Midbrain (tissue), 1 donor: ENCODE results near the gene FUT7.
"Not testable (repeated sequence)": the region's sequence is repeated elsewhere in the genome, so short reads cannot be mapped to it uniquely, and the experiment has no call there.

Source experiments
- DNase-seq: peaks from one replicate; lab custom pipeline; 2025; lab: John Stamatoyannopoulos, UW

FUT7 gene

GRCh38 chr9:137017791-137018497, 13.9 kb downstream of the FUT7 start:
- DNase-seq, result no peak

- DNase-seq, result no peak
Observed at GRCh38 chr9:137017071-137017470, 14.8 kb downstream of the FUT7 start.

DNA sequence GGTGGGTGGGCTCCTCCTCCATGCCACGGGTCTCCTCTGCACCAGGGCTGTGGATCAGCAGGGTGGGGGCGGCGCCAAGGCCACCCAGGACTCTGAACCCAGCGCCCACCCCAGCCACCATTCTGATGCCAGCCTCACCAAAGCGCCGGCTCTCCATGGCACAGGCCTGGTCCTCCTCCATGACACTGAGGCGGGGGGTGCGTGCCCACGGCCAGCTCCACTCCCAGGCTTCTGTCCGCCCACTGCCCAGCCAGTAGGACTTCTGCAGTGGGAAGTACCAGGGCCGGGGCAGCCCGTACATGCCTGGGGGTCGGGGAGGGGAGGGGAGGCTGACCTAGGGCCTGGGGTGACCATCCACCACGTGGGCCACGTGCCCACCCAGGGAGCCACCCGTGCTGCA, 15.5 kb downstream of the FUT7 start:
- no peak for DNase-seq

DNA sequence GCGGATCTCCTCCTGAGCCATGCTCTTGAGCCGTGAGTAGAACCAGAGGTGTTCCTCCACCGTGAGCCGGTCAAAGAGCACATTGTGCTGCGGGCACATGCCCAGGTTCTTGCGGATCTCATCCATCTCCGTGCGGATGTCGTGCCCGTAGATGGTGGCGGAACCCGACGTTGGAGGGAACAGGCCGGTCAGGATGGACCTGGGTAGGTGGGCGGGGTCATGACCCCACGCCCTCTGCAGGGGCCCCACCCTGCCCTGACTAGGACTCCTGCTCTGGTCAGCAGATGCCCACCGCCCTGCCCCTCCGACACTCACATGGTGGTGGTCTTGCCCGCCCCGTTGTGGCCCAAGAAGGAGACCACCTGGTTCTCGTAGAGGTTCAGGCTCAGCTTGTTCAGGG, 15.9 kb downstream of the FUT7 start:
- DNase-seq, result no peak

- DNase-seq, result no peak
Observed at GRCh38 chr9:137015540-137015930, 16.4 kb downstream of the FUT7 start.

- no peak for DNase-seq
Observed at GRCh38 chr9:137014776-137015539, 16.9 kb downstream of the FUT7 start.

- DNase-seq, result no peak
Observed at GRCh38 chr9:137014166-137014565, 17.7 kb downstream of the FUT7 start.

- DNase-seq, result no peak
Observed at GRCh38 chr9:137013571-137013940, 18.3 kb downstream of the FUT7 start.

- no peak for DNase-seq
Observed at GRCh38 chr9:137012694-137013570, 19.0 kb downstream of the FUT7 start.

DNA sequence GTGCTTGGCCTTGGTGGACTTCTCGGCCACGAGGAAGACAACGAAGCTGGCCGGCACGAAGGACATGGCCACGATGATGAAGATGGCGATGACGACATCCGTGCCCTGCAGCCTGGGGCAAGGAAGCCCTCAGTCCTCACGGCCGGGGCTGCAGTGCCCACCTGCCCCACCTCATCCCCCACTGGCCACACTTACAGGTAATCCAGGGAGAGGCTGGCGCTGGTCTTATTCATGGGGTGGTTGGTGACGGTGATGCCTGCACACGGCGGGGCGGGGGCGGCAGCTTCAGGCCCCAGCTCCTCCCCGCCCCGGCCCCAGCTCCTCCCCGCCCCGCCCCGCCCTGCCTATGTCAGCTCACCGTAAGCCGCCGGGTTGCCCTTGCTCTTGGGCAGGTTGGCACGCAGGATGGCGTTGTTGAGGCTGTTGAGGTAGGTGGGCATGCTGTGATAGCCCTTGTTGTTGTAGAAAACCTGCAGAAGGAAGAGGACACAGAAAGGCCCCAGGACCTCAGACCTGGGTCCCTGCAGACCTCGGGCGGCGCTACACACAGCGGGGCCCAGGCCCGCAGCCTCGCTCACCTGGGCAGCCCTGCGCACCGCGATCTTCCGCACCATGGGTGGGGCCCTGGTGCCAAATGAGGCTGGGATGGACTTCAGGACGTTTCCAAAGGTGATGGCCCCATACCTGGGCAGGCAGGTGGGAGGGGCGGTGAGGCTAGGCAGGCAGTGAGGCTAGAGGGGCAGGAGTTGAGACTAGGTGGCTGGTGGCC, 19.8 kb downstream of the FUT7 start:
- DNase-seq, result no peak

GRCh38 chr9:137011156-137011555, 20.7 kb downstream of the FUT7 start:
- DNase-seq, result no peak

- no peak for DNase-seq
Observed at GRCh38 chr9:137009938-137010732, 21.8 kb downstream of the FUT7 start.

DNA sequence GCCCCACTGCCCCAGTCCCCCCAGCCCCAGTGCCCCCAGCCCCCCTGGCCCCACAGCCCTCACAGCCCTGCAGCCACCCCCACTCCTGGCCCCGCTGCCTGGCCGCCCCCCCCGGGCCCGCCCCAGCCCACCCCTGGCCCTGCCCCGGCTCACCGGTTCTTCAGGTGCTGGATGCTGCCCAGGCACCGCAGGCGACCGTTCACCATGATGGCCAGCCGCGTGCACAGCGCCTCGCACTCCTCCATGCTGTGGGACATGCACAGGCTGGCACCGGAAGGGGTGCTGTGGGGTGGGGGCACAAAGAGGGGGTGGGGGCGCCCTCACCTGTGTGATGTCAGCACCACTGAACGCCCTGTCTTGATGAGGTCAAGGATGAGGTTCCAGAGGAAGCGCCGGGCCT, 22.7 kb downstream of the FUT7 start:
- DNase-seq, result no peak

DNA sequence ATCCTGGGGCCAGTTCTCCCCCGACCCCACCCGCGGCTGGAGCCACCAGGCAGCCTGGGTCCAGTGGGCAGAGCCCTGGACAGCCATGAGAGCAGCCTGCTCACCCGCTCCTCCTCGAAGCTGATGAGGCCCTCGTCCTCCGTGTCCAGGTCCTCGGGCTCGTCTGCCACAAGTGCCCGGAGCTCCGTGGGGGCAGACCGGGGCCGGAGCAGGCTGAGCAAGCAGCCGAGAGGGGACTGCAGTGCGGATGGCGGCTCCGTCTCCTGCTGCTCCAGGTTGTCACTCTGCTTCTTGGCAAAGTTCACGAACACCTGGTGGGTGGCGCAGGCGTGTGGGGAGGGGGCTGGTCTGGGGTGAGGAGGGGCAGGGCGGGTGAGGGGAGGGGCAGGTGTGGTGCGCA, 23.6 kb downstream of the FUT7 start:
- no peak for DNase-seq

- DNase-seq, result no peak
Observed at GRCh38 chr9:137007816-137008270, 24.0 kb downstream of the FUT7 start.

DNA sequence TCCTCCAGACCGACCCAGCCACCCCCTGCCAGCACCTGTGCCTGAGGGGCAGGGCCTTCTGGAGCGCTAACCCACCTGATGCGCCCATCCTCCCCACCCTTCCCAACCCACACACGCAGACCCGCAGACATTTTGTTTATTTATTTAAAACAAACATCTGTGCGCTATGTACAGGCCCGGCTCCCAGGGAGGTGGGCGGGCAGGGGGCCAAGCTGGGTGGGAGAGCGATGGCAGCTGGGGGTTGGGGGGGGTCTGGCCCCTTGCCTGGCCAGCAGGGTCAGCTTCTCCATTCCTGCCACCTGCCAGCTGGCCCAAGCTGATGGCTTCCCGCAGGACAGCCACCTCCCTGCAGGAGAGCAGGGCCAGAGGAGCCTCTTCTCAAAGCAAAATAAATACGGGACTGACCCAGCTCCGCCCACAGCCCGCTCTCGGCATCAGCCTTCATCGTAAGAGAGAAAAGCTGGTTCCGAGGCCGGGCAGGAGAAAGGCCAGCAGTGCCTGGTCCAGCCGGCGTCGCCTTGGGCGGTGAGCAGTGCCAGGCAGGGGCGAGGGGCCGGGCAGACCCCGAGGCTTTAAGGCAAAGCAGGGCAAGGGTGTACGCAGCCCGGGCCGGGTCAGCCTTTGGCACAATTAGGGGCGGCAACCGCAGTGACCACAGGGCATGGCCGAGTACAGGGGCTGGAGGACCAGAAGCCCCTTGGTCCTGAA, 24.6 kb downstream of the FUT7 start:
- no peak for DNase-seq

DNA sequence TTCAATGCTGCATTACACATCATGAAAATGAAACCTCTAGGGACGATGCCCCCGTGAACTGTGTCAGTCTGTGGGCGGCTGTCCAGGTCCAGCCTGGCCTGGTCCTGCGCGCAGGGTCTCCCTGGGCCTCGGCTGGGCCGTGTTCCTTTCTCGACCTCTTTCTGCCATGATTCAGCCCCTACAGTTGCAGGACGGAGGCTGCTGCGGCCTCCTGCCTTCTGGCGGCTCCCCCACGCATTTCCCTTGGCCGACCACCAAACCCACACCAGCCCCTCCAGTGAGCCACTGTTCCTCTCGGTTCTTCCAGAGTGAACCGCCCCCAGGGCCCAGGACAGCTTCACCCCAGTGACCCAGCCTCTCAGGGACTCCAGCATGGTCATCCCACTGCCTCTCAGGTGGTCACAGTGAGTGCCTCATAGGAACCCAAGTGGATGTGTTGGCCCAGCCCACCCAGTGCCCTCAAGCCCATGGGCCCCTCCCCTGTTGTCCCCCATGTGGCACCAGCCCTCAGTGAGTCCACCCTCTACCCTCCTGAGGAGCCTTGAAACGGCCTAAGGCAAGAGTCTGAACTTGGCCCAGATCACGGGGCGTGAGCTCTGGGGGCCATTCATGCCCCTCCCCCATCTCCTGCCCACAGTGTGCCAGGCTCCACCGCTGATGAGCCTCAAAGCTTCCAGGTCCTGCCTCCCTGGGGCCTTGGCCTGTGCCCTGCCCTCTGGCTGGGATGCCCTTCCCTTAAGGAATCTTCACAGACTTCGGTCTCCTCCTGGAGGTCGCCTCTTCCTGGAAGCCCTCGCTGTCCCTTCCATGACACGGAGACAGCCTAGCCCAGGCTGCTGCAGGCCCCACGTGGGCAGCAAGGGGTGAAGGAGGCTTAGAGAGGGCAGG, 25.5 kb downstream of the FUT7 start:
- no peak for DNase-seq

- not testable (repeated sequence) for DNase-seq
Observed at GRCh38 chr9:137004285-137004684, 27.6 kb downstream of the FUT7 start.

DNA sequence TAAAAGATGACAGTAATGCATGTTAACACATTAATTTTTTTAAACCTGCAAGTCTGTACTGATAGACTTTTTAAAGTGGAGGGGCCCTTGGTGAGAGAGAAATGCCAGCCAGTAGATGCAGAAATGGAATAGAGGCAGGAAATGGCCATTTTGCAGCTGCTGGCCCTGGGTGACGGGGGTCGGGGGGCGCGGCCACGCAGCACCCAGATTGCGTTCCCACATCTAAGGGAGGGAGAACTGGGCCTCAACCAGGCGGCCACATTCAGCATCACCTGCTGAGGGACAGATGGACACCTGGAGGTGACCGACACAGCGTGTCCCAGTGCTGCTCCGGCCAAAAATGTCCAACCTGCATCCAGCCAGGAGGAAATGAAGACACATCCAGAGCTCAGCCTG, 29.2 kb downstream of the FUT7 start:
- DNase-seq, result no peak
